Coronary artery (tissue), 2 donors: ENCODE data around the gene TSPAN9.
A peak's percentile ranks its signal among the peaks of the same experiment; 100 is the strongest.

Experiments
- DNase-seq: peaks from one replicate; pipeline ENCODE4 v3.0.0-alpha.2; 2017; ENCODE audit warnings: low spot score
- H3K27ac ChIP-seq, 2 donors: fragments of 200-600 bp; sonication (generic); one replicate each; pipeline ENCODE4 v1.5.1; 2016 to 2019
- H3K4me3 ChIP-seq: fragments of 200-600 bp; sonication (generic); 2 replicates; pipeline ENCODE4 v1.5.1; 2016; ENCODE audit warnings: mild to moderate bottlenecking, moderate library complexity
- TF ChIP-seq, protein P1 (sequence below): fragments of 200-600 bp; sonication (generic); IDR thresholded peaks from one replicate; pipeline ENCODE4 v1.5.1; 2019; ENCODE audit warnings: antibody characterized with exemption

The TSPAN9 gene

DNA sequence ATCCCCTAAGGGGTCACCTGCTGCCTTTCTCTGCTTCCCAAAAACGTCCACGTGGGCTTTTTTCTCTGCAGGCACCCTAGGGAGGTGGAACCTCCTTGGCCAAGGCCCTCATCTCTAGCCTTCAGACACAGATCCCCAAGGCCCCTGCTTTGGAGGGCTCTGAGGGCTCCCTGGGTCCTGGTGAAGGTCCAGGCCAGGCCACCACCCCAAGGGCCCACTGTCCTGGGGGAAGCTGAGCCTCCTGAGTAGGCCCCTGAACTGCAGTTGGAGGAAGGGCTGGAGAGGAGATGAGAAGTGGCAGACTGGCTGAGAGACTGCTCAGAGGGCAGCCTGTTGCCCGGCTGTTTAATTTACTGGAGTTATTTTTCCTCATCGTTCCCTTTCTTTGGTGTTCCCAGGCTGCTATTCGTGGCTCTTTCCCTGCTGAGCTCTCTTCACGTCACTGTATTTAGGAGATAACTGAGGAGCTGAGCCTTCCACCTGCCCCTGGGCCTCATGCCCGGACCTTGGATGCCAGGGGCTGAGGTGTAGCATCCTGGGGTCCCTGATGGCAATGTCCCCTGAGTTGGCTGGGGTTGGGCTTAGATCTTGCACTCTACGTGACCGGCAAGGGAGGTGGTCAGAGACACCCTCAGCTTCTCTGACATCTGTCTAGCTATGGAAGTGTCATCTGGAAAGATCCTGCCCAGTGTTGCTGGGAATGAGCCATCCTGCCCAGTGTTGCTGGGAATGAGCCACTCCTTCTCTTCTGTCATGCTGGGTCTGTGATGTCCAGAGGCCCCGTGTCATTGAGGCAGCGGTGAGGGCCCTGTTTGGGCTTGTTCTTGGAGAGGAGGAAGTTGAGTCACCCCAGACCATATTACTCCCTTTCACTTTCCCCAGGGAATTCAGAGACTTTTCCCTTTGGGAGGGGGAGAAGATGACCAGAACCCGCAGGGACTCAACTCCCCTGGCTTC is 139.8 kb downstream of the TSPAN9 start:
- TF ChIP-seq, protein P1, sequence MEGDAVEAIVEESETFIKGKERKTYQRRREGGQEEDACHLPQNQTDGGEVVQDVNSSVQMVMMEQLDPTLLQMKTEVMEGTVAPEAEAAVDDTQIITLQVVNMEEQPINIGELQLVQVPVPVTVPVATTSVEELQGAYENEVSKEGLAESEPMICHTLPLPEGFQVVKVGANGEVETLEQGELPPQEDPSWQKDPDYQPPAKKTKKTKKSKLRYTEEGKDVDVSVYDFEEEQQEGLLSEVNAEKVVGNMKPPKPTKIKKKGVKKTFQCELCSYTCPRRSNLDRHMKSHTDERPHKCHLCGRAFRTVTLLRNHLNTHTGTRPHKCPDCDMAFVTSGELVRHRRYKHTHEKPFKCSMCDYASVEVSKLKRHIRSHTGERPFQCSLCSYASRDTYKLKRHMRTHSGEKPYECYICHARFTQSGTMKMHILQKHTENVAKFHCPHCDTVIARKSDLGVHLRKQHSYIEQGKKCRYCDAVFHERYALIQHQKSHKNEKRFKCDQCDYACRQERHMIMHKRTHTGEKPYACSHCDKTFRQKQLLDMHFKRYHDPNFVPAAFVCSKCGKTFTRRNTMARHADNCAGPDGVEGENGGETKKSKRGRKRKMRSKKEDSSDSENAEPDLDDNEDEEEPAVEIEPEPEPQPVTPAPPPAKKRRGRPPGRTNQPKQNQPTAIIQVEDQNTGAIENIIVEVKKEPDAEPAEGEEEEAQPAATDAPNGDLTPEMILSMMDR, result no peak
- peak overlapping the region; percentile 79 to 81 for H3K27ac ChIP-seq
- H3K4me3 ChIP-seq, result no peak overlapping the region
- DNase-seq, result peak; percentile 84

DNA sequence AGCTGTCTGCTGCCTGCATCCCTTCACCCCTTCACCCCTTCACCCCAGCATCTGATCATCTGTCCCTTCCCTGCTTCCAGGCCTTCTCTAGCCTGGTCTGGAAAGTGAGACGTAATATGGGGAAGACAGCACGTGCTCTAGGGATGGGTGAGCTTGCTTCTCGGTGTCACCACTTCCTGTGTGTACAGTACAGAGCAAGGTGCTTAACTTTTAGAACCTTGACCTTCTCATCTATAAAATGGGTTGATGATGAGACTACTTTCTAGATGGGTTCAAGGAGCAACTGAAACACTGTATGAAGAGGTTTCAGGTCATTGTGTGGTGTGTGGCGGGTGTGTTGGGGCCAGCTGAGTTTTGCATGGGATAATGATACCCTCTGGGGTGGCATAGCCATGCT is 140.5 kb downstream of the TSPAN9 start:
- DNase-seq, result no peak
- Histone ChIP-seq H3K27ac (peak overlapping the region; percentile 79 to 81), H3K4me3 (no peak overlapping the region)
- TF ChIP-seq, protein P1, result no peak

DNA sequence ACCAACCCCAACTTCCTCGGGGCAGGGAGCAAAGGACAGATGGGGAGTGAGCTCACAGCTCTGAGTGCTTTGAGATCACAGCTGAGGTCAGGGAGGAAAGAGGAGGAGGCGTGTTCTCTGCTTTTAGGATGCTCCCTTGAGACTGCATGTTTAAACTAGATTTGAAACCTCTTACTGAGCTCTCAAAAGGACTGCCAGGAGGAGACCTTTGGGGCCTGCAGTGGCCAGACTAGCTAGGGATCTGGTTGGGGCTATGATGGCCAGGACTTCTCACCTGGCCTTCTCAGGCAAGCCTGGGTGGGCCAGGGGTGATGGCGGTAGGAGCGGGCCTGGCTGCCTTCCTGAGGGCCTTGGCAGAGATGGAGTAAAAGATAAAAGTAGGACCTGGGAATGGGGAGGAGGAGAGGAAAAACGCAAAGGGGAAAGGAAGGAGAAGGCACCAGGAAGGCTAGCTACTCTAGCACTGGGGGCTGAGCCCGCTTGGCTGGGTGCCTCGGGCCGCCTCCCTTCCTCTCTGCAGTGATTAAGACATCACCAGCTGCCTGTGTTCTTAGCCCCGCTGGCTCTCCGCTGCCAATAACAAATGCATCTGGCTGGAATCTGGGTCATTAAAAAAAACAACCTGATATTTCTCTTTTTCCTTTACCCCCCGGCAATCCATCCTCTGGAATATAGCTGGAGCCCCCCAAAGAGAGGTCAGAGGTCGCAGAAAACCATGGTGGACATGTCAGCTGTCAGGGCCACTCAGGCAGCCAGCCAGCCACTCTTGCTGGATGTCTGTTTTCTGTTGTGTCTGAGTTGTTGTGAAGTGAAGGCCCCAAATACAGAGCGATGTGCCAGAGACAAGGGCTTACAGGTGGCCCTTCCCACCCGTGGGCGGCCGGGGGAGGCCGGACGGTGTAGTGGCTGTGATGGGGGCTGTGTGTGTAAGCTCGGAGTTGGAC is 141.3 kb downstream of the TSPAN9 start:
- DNase-seq, result peak; percentile 86
- Histone ChIP-seq H3K4me3 (peak overlapping the region; percentile 13), H3K27ac (peak overlapping the region; percentile 79 to 81)
- TF ChIP-seq, protein P1, result no peak

DNA sequence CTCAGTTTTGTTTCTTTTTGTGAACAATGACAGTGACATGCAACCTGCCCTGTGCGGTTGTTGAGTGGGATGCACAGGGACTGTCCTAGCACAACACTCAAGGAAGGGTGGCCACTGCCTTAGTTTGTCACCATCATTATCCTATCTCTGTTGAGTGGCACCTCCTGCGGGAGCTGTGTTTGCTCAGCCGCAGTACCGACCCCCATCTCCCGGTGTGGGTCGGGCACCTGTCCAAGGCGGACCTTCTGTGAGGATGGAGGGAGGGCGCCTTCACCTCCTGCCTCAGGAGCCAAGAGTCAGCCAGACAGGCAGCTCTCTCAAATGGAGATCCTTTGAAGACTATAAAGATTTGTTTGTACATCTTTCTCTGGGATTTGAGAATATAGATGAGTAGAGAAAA is 142.1 kb downstream of the TSPAN9 start:
- Histone ChIP-seq H3K27ac (peak overlapping the region; percentile 79 to 81), H3K4me3 (no peak overlapping the region)
- TF ChIP-seq, protein P1, result no peak
- no peak for DNase-seq

DNA sequence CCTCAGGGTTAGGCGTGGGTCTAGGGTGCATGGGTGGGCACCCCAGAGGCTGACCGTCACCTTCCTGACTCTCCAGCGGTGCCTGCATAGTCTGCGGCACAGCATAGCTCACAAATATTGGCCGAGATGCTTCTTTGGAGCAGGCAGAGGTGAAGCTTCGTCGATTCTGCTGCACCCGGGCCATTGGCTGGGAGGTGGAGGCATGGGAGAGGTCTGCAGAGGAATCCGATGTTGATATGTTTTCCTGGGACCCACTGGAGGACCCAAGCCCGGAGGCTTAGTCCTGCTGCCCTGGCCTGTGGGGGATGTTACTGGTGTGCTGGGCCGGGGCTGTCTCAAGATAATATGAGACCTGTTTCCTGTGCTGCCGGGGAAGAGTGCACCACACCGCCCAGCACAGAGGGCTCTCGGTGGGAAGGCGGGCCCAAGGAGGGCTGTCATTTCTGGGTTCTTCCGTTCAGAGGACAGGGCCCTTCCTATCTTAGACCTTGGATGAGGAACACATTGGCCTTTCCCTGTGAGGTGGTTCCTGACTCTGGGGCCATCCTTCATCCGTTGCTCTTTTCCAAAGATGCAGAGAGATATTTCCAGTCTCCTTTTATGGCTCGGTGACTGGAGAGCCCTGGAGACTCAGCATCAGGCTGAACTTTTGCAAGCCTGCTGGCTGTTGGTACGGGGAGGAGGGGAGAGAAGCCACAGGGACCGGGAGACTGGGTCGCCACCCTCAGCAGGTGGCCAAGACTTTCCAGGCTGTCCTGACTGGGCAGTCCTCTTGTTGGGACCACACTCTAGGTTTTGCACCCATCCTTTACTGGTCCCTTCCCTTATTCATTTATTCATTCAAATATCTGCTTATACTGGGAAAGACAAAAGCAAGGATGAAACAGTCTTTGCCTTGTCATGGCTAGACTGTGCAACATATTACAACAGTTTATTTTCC is 143.5 kb downstream of the TSPAN9 start:
- no peak overlapping the region for H3K4me3 ChIP-seq
- peak overlapping the region in 1 of 2 donors; percentile 25 for H3K27ac ChIP-seq
- TF ChIP-seq, protein P1, result no peak
- no peak for DNase-seq

DNA sequence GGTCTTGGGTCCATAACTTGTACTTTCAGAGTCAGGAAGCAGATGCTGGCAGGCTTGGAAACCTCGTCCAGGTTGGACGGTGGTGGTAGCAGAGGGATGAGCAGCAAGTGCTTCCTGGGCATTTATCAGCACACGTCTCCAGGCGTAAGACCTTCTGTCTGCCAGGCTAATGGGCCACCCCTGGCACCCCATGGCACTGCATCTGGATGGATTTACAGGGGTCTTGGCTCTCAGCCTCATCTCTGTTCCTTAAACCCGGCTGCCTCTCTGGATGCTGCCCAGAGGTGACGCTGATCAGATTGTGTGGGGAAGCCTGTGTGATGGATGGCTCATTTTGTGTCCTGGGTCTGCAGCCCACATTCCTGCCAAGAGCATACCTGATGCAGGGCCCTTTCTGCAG is 145.1 kb downstream of the TSPAN9 start:
- Histone ChIP-seq H3K27ac (no peak overlapping the region), H3K4me3 (no peak overlapping the region)
- TF ChIP-seq, protein P1, result no peak
- DNase-seq, result no peak
